IPS DF 19.7 (cell line): ENCODE results near the gene C1QTNF12.
A peak's percentile ranks its signal among the peaks of the same experiment; 100 is the strongest.

ENCODE experiments used
- DNase-seq: peaks from one replicate; pipeline ENCODE4 v3.0.0-alpha.2; 2013; ENCODE audit warnings: low read depth, low spot score

The C1QTNF12 gene

GRCh38 chr1:1240822-1241587 lies 5.5 kb downstream of the C1QTNF12 start:
- no peak for DNase-seq

GRCh38 chr1:1240348-1240732 lies 6.2 kb downstream of the C1QTNF12 start:
- DNase-seq, result no peak

- no peak for DNase-seq
These were observed 6.7 kb downstream of the C1QTNF12 start for GRCh38 chr1:1239614-1240347.

DNA sequence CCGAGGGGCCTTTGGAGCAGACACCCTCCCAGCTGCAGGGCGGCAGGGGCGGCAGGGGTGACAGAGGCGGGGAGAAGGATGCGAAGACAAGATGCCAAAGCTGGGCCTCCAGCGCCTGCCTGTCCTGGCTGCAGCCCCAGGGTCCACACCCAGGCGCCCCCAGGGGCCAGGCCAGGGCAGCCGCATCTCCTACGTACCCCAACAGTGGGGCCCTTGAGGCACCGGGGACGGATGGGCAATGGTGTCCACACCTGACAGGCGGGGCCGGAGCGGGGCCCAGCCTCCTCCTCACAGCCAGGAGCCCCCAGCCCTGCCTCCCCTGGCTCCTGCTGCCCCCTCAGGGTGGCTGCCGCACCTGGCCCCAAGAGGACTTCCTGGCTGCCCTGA lies 7.3 kb downstream of the C1QTNF12 start:
- no peak for DNase-seq

GRCh38 chr1:1238702-1239178 lies 7.8 kb downstream of the C1QTNF12 start:
- no peak for DNase-seq

DNA sequence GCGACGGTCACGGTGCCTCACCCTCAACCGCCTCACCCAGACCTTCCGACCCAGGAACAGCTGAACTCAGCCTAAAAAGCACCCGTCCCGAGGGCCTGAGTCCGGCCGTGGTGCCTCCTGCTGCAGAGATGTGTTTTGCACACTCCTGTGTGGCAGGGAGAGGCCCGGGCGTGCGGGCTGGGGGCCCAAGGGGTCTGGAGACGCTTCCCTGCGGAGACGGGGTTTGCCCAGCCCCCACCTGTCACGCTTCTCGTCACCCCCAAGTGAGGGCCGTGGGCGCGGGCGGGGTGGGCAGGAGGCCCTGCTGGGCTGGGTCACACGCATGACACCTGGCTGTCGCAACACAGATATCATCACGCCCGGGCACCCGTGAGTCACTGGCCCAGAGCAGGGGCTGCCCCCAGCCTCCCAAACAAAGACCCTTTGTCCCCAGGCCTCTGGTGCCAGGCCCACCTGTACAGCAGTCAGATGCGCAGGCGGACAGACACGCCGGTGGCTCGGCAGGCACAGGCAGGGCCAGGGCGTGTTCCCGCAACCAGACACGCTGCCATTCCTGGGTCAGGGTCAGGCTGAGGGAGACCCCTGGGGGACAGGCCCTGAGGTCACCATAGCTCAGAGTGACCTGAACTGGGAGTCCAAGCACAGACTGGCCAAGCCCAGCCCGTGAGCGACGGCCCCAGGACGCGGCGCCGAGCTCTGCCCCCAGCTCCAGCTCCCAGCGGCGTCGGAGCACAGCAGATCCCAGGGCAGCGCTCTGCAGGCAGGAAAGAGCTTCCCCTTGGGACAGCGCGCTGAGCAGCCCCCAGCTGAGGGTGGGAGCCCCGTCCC lies 8.4 kb downstream of the C1QTNF12 start:
- no peak for DNase-seq

DNA sequence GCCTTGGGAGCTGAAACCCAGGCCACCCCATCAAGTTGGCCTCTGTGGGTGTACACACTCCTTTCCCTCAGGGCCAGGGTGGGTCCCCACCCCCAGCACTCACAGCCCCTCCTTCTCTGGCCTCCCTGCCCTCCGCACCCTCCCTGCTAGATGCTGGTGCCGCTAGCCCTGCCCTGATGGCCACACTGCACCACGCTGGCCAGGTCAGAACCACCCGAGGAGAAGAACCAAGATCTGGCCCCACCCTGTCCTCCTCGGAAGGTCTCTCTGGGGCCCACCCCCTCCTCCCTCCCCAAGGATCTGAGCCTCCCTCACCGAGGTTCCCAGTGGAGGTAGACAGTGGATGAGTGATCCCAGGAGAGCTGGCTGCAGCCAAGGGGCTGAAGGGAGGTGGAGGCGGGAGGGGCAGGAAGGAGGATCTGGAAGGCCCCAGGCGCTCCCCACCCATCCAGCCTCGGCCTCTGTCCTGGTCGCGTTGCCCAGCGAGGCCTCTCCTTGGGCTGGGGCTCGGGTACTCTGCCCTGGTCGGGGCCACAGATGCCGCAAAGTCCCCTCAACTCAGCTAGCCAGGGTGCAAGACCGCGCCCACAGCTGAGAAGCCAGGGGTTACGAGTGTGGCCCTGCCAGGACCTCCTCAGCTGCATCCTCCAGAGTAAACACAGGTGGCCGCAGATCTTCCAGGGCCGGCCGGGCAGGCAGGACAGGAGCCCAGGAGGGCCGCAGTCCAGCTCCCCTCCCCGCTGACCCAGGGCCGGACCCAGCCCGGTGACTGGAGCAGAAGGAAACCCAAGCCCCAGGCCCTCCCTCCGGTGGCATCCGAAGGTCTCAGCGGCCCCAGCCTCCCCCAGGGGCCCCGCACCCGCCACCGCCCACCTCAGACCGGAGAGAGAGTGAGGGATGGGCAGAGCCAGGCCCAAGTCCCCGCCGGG lies 9.3 kb downstream of the C1QTNF12 start:
- DNase-seq, result no peak

GRCh38 chr1:1236176-1236763 lies 10.3 kb downstream of the C1QTNF12 start:
- no peak for DNase-seq

DNA sequence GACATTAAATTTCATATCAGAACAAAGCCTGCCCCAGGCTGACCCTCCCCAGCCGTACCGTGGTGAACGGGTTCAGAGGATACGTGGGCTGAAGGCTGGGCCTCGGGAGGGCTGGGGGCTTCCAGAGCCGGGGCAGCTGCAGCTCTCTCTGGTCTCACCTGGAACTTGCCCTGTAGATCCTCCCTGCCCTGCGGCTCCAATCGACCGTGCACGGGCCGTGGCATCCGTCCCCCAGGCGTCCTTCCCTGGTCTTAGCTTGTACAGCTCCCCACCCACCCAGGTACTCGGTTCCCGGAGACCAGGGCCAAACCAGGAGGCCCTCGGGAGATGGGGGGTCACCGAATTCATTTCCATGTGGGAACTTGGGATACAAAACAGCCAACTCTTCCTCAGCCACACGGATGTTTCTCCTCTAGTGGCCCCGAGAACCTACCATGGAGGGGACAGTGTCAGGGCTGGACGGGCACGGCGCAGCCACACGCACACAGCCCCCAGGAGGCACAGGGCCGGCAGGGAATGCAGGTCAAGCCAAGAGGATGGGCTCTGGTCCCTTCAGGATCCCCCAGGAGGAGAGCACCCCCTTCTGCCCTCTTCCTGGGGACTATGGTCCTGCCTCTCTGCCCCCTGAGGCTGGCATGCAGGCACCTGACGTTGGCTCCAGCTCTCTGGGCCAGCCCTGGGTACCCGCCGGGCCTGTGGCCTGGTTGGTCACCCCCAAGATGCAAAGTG lies 11.3 kb downstream of the C1QTNF12 start:
- no peak for DNase-seq

GRCh38 chr1:1234180-1234808 lies 12.2 kb downstream of the C1QTNF12 start:
- no peak for DNase-seq

DNA sequence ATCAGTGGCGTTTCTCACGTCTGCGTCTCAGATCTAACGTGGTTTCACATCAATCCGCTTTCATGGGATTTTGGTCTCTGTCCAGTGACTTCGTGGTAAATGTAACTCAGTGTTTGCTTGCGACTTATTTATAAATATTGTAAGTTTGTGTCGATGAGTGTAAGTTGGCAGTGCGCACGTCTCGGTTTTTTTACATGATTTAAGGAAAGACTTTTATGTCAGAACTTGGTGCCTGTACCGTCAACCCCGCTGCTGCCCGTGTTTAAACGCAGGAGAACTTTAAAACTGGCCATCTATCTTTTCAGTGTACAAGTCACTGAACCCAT lies 13.0 kb downstream of the C1QTNF12 start:
- DNase-seq, result no peak

DNA sequence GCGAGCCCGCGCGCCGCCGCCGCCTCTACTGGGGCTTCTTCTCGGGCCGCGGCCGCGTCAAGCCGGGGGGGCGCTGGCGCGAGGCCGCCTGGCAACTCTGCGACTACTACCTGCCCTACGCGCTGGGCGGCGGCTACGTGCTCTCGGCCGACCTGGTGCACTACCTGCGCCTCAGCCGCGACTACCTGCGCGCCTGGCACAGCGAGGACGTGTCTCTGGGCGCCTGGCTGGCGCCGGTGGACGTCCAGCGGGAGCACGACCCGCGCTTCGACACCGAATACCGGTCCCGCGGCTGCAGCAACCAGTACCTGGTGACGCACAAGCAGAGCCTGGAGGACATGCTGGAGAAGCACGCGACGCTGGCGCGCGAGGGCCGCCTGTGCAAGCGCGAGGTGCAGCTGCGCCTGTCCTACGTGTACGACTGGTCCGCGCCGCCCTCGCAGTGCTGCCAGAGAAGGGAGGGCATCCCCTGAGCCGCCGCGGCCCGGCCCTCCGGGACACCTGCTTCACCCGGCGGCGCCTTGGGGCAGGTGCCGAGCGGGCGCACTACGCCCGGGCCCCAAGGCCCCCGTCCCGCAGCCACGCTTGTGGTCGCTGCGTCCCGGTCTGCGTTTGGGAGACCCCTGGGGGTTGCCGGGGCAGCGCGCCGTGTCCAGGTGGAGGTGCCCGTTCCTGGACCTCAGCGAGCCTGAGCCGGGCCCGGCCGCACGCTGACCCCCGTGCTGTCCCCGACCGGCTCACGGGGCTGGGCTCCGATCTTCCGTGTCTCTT lies 13.5 kb downstream of the C1QTNF12 start:
- DNase-seq, result no peak

DNA sequence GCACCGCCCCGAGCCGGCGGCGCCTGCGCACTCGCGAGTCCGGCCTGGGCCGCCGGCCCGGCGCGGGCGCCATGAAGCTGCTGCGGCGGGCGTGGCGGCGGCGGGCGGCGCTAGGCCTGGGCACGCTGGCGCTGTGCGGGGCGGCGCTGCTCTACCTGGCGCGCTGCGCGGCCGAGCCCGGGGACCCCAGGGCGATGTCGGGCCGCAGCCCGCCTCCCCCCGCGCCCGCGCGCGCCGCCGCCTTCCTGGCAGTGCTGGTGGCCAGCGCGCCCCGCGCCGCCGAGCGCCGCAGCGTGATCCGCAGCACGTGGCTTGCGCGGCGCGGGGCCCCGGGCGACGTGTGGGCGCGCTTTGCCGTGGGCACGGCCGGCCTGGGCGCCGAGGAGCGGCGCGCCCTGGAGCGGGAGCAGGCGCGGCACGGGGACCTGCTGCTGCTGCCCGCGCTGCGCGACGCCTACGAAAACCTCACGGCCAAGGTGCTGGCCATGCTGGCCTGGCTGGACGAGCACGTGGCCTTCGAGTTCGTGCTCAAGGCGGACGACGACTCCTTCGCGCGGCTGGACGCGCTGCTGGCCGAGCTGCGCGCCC lies 14.2 kb downstream of the C1QTNF12 start, which contains the start of gene B3GALT6:
TSS of gene B3GALT6 (plus strand) at position 30 of the 588 bp plus-strand sequence. CDS start at position 72, 42 bp downstream.
- DNase-seq, result no peak

GRCh38 chr1:1231400-1232207 lies 14.9 kb downstream of the C1QTNF12 start, which contains the start of gene SDF4:
SDF4 (minus strand) TSS chr1:1232001; CDS start chr1:1228772, 3,229 bp downstream.
- peak; percentile 75 for DNase-seq

DNA sequence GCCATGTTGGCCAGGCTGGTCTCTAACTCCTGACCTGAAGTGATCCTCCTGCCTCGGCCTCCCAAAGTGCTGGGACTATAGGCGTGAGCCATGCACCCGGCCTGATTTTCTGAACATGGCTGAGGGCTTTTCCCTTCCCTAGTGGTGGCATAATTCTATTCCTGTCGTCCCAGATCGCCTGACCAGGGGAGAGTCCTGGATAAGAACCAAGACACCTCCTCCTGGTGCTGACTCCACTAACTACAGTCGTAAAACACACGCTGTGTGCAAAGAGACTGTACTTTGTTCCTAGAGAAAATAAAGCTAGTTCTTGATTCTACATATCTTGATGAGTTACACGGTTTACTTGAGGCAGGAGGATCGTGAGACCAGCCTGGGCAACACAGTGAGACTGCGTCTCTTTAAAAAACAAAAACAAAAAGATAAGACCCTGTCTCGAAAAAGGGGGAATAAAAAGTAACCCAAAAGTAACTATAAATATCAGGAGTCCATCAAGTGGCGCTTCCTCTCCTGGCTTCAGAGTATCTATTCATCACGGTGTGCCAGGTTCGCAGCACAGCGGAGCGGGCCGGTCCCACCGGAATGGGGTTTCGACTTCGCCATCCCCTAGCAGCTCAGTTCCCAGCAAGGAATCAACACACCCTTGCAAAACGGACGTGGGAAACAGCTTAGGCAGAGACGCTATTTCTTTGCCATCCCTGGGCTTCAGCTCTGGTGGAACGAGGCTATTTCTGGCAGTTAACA lies 15.7 kb downstream of the C1QTNF12 start:
- no peak for DNase-seq

GRCh38 chr1:1229770-1230169 lies 16.8 kb downstream of the C1QTNF12 start:
- no peak for DNase-seq
